HepG2 (cell line): Measurements from ENCODE around the gene ARIH1. TPM values are rescaled to one million over a fixed set of nuclear protein-coding genes. Genes with fewer than 3 reads are reported as not detected.
A peak's percentile ranks its signal among the peaks of the same experiment; 100 is the strongest.
"Not testable (repeated sequence)": the region's sequence is repeated elsewhere in the genome, so short reads cannot be mapped to it uniquely, and the experiment has no call there.

ENCODE experiments used
- ATAC-seq: fragments of 200-7000 bp; cut with Tn5 transposase; 3 replicates; pipeline ENCODE4 v1.9.1; 2020; ENCODE audit warnings: mild to moderate bottlenecking, moderate library complexity
- BruUV-seq: library from RNA; stranded (reverse); fragments of 400-500 nt; replicated peaks from 2 replicates; lab custom pipeline; 2021; lab: Mats Ljungman, UMichigan
- CTCF ChIA-PET: fragments of 300-600 bp; formaldehyde crosslinking; extraction: SDS; loops from one replicate; lab custom pipeline; 2021; ENCODE audit warnings: low total read pairs, inconsistent platforms, low intra/inter-chr PET ratio; lab: Yijun Ruan, JAX
- POLR2A ChIA-PET: fragments of 350-600 bp; sonication (Branson Sonifier 250); formaldehyde crosslinking; loops from one replicate; lab custom pipeline; 2020; ENCODE audit warnings: antibody characterized with exemption, inconsistent platforms; lab: Yijun Ruan, JAX
- DNase-seq: peaks from one replicate; pipeline ENCODE4 v3.0.0-alpha.2; 2015; ENCODE audit warnings: low spot score
- FAIRE-seq: peaks from 3 replicates; lab custom pipeline; 2011; peaks lifted over from hg19 to GRCh38; lab: Jason Lieb, UNC
- H2AFZ ChIP-seq: one replicate; pipeline ENCODE4 v1.6.1; 2011; ENCODE audit warnings: low read length, inconsistent platforms
- H3K27ac ChIP-seq: fragments of 300-600 bp; 3 replicates; pipeline ENCODE4 v1.8.0; 2011; ENCODE audit warnings: mixed run types, mild to moderate bottlenecking, mixed read lengths, low read length, inconsistent platforms; ENCODE audit not compliant: insufficient read depth; ENCODE audit errors: extremely low read length
- H3K27me3 ChIP-seq, 2 experiments: fragments of 200-600 bp in 1 of 2; 2 replicates in 1 of 2; 3 replicates in 1 of 2; pipeline versions ENCODE4 v1.6.0 to v1.8.0; 2011; ENCODE audit warnings: low read length in 2 of 2, mild to moderate bottlenecking in 2 of 2, moderate library complexity in 2 of 2, inconsistent platforms in 1 of 2; ENCODE audit not compliant: insufficient read depth in 2 of 2, control insufficient read depth in 1 of 2
- H3K36me3 ChIP-seq, 2 experiments: fragments of 200-600 bp in 1 of 2; replicated peaks in 1 of 2; 2 replicates in 1 of 2; 3 replicates in 1 of 2; pipeline versions ENCODE4 v1.5.1 to v1.8.0; 2011; ENCODE audit warnings: low read length in 2 of 2, inconsistent platforms in 1 of 2; ENCODE audit not compliant: insufficient read depth in 2 of 2, control insufficient read depth in 1 of 2
- H3K4me1 ChIP-seq: 2 replicates; pipeline ENCODE4 v1.5.1; 2012; ENCODE audit warnings: low read length, inconsistent platforms; ENCODE audit not compliant: insufficient read depth
- H3K4me2 ChIP-seq: 2 replicates; pipeline ENCODE4 v1.6.0; 2011; ENCODE audit warnings: low read depth, low read length, inconsistent platforms
- H3K4me3 ChIP-seq, 3 experiments: fragments of 200-600 bp in 1 of 3; sonication (generic), shearing (Covaris generic) in 1 of 3; replicated peaks in 1 of 3; 2 replicates each; pipeline ENCODE4 v1.5.1; 2011 to 2016; ENCODE audit warnings: low read length in 3 of 3, inconsistent platforms in 2 of 3, low read depth in 2 of 3, mild to moderate bottlenecking in 2 of 3, control low read depth in 1 of 3, mixed read lengths in 1 of 3; ENCODE audit not compliant: insufficient read depth in 1 of 3
- H3K79me2 ChIP-seq: one replicate; pipeline ENCODE4 v1.6.1; 2011; ENCODE audit warnings: low read length, inconsistent platforms; ENCODE audit not compliant: insufficient read depth
- H3K9ac ChIP-seq: 2 replicates; pipeline ENCODE4 v1.6.0; 2011; ENCODE audit warnings: mild to moderate bottlenecking, low read depth, low read length, inconsistent platforms; ENCODE audit not compliant: insufficient read depth
- H3K9me3 ChIP-seq: 2 replicates; pipeline ENCODE4 v1.5.1; 2012; ENCODE audit warnings: mild to moderate bottlenecking, low read length
- H4K20me1 ChIP-seq: 2 replicates; pipeline ENCODE4 v1.6.0; 2011; ENCODE audit warnings: inconsistent platforms, mild to moderate bottlenecking, low read length, moderate library complexity; ENCODE audit not compliant: insufficient read depth
- HNF4A ChIP-seq: sonication (generic); formaldehyde crosslinking; IDR thresholded peaks from 2 replicates; pipeline ENCODE4 v1.4.0; 2020; ENCODE audit warnings: missing genetic modification reagents
- PAXIP1 ChIP-seq: sonication (generic); formaldehyde crosslinking; conservative IDR thresholded peaks from 2 replicates; pipeline ENCODE4 v1.4.0; 2020; ENCODE audit warnings: mild to moderate bottlenecking, missing genetic modification reagents, moderate library complexity
- PHF21A ChIP-seq: sonication (generic); formaldehyde crosslinking; IDR thresholded peaks from 2 replicates; pipeline ENCODE4 v1.5.0; 2020; ENCODE audit warnings: mild to moderate bottlenecking, missing genetic modification reagents
- WGBS: methylation state at CpG from one replicate; pipeline ENCODE4 v1.1.6; 2017; ENCODE audit warnings: low lambda C conversion rate; 5-methylcytosine and 5-hydroxymethylcytosine counted together
- in situ Hi-C: cut with HindIII; loops from 2 replicates; pipeline ENCODE4 v1.10.0; 2017; ENCODE audit warnings: low pct_unique_long_range_greater_than_20kb; ENCODE audit not compliant: extremely low pct_ligation_motif_present
- intact Hi-C: fragments of 100-400 bp; cut with micrococcal nuclease; formaldehyde crosslinking; loops from one replicate; pipeline ENCODE4 v1.10.0; 2022; ENCODE audit not compliant: unreplicated experiment
- polyA plus RNA-seq, 8 experiments: library from polyadenylated mRNA; depleted of rRNA in 3 of 8; stranded (reverse) in 7 of 8; unstranded in 1 of 8; fragments of >200 nt; fragmentation: Illumina TruSeq in 4 of 8; extraction: Trizol in 4 of 8; gene quantifications; 2 replicates each; pipeline versions ENCODE4 v1.2.1 to v1.2.3, GENCODE V29; 2011 to 2016; ENCODE audit warnings: low read depth in 4 of 8, missing spikeins in 1 of 8, mixed read lengths in 1 of 8; ENCODE audit not compliant: insufficient read depth in 1 of 8
- total RNA-seq, 5 experiments: library from RNA; depleted of rRNA; stranded (reverse); fragments of >200 nt; fragmentation: Illumina TruSeq; extraction: Trizol; gene quantifications; 2 replicates each; pipeline ENCODE4 v1.2.3, GENCODE V29; 2016; ENCODE audit warnings: low read depth in 1 of 5
- TF ChIP-seq, protein P1 (sequence below): sonication (generic); formaldehyde crosslinking; IDR thresholded peaks from 2 replicates; pipeline ENCODE4 v1.9.0; 2021; ENCODE audit warnings: mild to moderate bottlenecking, missing genetic modification reagents

Gene ARIH1
- total and polyA plus RNA-seq, 2 of the 13 experiments (the other 11 are each of a cell fraction or from before 2014, with no cell fraction given), result 38.8 to 59.8 TPM

GRCh38 chr15:72608084-72608483 lies 134.0 kb downstream of the ARIH1 start:
- H4K20me1 ChIP-seq, H3K27me3 ChIP-seq, BruUV-seq, H3K9ac ChIP-seq, intact Hi-C loops, CTCF ChIA-PET, H3K9me3 ChIP-seq, H2AFZ ChIP-seq, FAIRE-seq, ATAC-seq, H3K79me2 ChIP-seq, POLR2A ChIA-PET, H3K36me3 ChIP-seq: not testable (repeated sequence)
- DNase-seq, result peak; percentile 9
- peak overlapping the region; percentile 58 for H3K4me2 ChIP-seq
- H3K4me1 ChIP-seq, result peaks cover 18% of the 10 kb centered on the region
- TF ChIP-seq HNF4A (CRISPR knock-in tag) (peak; percentile 26; the same call in 1 of the 2 replicates), PAXIP1 (CRISPR knock-in tag) (peak; percentile 59), PHF21A (CRISPR knock-in tag) (peak; percentile 44; the same call in 1 of the 2 replicates)
- TF ChIP-seq, protein P1, sequence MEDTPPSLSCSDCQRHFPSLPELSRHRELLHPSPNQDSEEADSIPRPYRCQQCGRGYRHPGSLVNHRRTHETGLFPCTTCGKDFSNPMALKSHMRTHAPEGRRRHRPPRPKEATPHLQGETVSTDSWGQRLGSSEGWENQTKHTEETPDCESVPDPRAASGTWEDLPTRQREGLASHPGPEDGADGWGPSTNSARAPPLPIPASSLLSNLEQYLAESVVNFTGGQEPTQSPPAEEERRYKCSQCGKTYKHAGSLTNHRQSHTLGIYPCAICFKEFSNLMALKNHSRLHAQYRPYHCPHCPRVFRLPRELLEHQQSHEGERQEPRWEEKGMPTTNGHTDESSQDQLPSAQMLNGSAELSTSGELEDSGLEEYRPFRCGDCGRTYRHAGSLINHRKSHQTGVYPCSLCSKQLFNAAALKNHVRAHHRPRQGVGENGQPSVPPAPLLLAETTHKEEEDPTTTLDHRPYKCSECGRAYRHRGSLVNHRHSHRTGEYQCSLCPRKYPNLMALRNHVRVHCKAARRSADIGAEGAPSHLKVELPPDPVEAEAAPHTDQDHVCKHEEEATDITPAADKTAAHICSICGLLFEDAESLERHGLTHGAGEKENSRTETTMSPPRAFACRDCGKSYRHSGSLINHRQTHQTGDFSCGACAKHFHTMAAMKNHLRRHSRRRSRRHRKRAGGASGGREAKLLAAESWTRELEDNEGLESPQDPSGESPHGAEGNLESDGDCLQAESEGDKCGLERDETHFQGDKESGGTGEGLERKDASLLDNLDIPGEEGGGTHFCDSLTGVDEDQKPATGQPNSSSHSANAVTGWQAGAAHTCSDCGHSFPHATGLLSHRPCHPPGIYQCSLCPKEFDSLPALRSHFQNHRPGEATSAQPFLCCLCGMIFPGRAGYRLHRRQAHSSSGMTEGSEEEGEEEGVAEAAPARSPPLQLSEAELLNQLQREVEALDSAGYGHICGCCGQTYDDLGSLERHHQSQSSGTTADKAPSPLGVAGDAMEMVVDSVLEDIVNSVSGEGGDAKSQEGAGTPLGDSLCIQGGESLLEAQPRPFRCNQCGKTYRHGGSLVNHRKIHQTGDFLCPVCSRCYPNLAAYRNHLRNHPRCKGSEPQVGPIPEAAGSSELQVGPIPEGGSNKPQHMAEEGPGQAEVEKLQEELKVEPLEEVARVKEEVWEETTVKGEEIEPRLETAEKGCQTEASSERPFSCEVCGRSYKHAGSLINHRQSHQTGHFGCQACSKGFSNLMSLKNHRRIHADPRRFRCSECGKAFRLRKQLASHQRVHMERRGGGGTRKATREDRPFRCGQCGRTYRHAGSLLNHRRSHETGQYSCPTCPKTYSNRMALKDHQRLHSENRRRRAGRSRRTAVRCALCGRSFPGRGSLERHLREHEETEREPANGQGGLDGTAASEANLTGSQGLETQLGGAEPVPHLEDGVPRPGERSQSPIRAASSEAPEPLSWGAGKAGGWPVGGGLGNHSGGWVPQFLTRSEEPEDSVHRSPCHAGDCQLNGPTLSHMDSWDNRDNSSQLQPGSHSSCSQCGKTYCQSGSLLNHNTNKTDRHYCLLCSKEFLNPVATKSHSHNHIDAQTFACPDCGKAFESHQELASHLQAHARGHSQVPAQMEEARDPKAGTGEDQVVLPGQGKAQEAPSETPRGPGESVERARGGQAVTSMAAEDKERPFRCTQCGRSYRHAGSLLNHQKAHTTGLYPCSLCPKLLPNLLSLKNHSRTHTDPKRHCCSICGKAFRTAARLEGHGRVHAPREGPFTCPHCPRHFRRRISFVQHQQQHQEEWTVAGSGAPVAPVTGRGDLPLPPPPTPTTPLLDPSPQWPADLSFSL (CRISPR knock-in tag), result peak; percentile 82; the same call in 1 of the 2 replicates
- in situ Hi-C loops, result loop anchor here (10.0 kb wide), 1 partner anchor 77 kb away; the partner anchor contains the start of genes BBS4 and HIGD2B
- WGBS, result 52% methylated on average over 3 of the region's 3 CpGs
- H3K4me3 ChIP-seq, result peak overlapping the region in 1 of 3 experiments; percentile 16; a peak in 1 of 6 replicates
- peak overlapping the region; percentile 40 for H3K27ac ChIP-seq
